A549 (cell line): ENCODE measurements around the gene MRPL4. TPM values are rescaled to one million over a fixed set of nuclear protein-coding genes. Genes with fewer than 3 reads are reported as not detected.

Source experiments
- polyA plus RNA-seq, 4 experiments: library from polyadenylated mRNA; depleted of rRNA in 3 of 4; stranded (reverse); fragments of >200 nt; fragmentation: RNase III in 1 of 4; extraction: RNeasy Plus Mini Kit Qiagen cat#74134 plus additional on column Dnase treatment in 1 of 4; gene quantifications; 2 replicates in 3 of 4; 3 replicates in 1 of 4; pipeline ENCODE4 v1.2.3, GENCODE V29; 2011 to 2017
- small RNA-seq, 6 experiments: library from RNA; depleted of rRNA; stranded (forward); fragments of <200 nt; gene quantifications; one replicate each; pipeline ENCODE3, GENCODE V24; 2012

The MRPL4 gene
- polyA plus RNA-seq, 2 of the 4 experiments (the other 2 are of a cell fraction) = 26.4 to 52.2 TPM

Small RNA genes within 50 kb of the gene (small RNA-seq; reads per million reads assigned to genes)
- 0 reads per million in 6 experiments for gene AC011511.1
- 0 reads per million in 6 experiments for gene MIR4322

Other genes starting within 250 kb of the MRPL4 start
- 0.11 and 0.12 TPM in 2 replicates for gene COL5A3, start 241.7 kb upstream of the MRPL4 start, polyA plus RNA-seq (2011; rRNA removed)
- 0.24 to 0.47 TPM (median 0.36 TPM) in 3 replicates for gene COL5A3, start 241.7 kb upstream of the MRPL4 start, polyA plus RNA-seq (2017; fragmentation: RNase III; extraction: RNeasy Plus Mini Kit Qiagen cat#74134 plus additional on column Dnase treatment)
- not detected in 2 replicates for gene RDH8, start 238.7 kb upstream of the MRPL4 start, polyA plus RNA-seq (2011; rRNA removed)
- gene RDH8, start 238.7 kb upstream of the MRPL4 start, polyA plus RNA-seq (2017; fragmentation: RNase III; extraction: RNeasy Plus Mini Kit Qiagen cat#74134 plus additional on column Dnase treatment) = 0.05 TPM in 1 of 3 replicates, not detected in the others
- gene SHFL, start 165.9 kb upstream of the MRPL4 start, polyA plus RNA-seq (2011; rRNA removed) = 9.1 and 10.1 TPM in 2 replicates
- gene SHFL, start 165.9 kb upstream of the MRPL4 start, polyA plus RNA-seq (2017; fragmentation: RNase III; extraction: RNeasy Plus Mini Kit Qiagen cat#74134 plus additional on column Dnase treatment) = 10.5 to 16.4 TPM (median 12.5 TPM) in 3 replicates
- gene ANGPTL6, start 149.5 kb upstream of the MRPL4 start, polyA plus RNA-seq (2011; rRNA removed) = 0.04 and 0.19 TPM in 2 replicates
- gene ANGPTL6, start 149.5 kb upstream of the MRPL4 start, polyA plus RNA-seq (2017; fragmentation: RNase III; extraction: RNeasy Plus Mini Kit Qiagen cat#74134 plus additional on column Dnase treatment) = 0.12 to 0.31 TPM (median 0.18 TPM) in 3 replicates
- gene PPAN, start 145.9 kb upstream of the MRPL4 start, polyA plus RNA-seq (2011; rRNA removed) = 26.6 and 30.8 TPM in 2 replicates
- gene PPAN, start 145.9 kb upstream of the MRPL4 start, polyA plus RNA-seq (2017; fragmentation: RNase III; extraction: RNeasy Plus Mini Kit Qiagen cat#74134 plus additional on column Dnase treatment) = 64.0 to 68.1 TPM (median 65.0 TPM) in 3 replicates
- 1.9 and 2.3 TPM in 2 replicates for gene P2RY11, start 140.5 kb upstream of the MRPL4 start, polyA plus RNA-seq (2011; rRNA removed)
- gene P2RY11, start 140.5 kb upstream of the MRPL4 start, polyA plus RNA-seq (2017; fragmentation: RNase III; extraction: RNeasy Plus Mini Kit Qiagen cat#74134 plus additional on column Dnase treatment) = 5.8 to 9.0 TPM (median 6.4 TPM) in 3 replicates
- 60.9 and 81.6 TPM in 2 replicates for gene EIF3G, start 132.3 kb upstream of the MRPL4 start, polyA plus RNA-seq (2011; rRNA removed)
- 147 to 160 TPM (median 151 TPM) in 3 replicates for gene EIF3G, start 132.3 kb upstream of the MRPL4 start, polyA plus RNA-seq (2017; fragmentation: RNase III; extraction: RNeasy Plus Mini Kit Qiagen cat#74134 plus additional on column Dnase treatment)
- 85.2 and 86.2 TPM in 2 replicates for gene DNMT1, start 57.3 kb upstream of the MRPL4 start, polyA plus RNA-seq (2011; rRNA removed)
- 85.2 to 90.5 TPM (median 86.3 TPM) in 3 replicates for gene DNMT1, start 57.3 kb upstream of the MRPL4 start, polyA plus RNA-seq (2017; fragmentation: RNase III; extraction: RNeasy Plus Mini Kit Qiagen cat#74134 plus additional on column Dnase treatment)
- 0.72 and 0.85 TPM in 2 replicates for gene S1PR2, start 20.9 kb upstream of the MRPL4 start, polyA plus RNA-seq (2011; rRNA removed)
- 0.87 to 0.96 TPM (median 0.93 TPM) in 3 replicates for gene S1PR2, start 20.9 kb upstream of the MRPL4 start, polyA plus RNA-seq (2017; fragmentation: RNase III; extraction: RNeasy Plus Mini Kit Qiagen cat#74134 plus additional on column Dnase treatment)
- 1.4 and 3.5 TPM in 2 replicates for gene ICAM1, start 18.9 kb downstream of the MRPL4 start, polyA plus RNA-seq (2011; rRNA removed)
- 1.2 to 2.6 TPM (median 1.5 TPM) in 3 replicates for gene ICAM1, start 18.9 kb downstream of the MRPL4 start, polyA plus RNA-seq (2017; fragmentation: RNase III; extraction: RNeasy Plus Mini Kit Qiagen cat#74134 plus additional on column Dnase treatment)
- gene ICAM4, start 34.7 kb downstream of the MRPL4 start, polyA plus RNA-seq (2011; rRNA removed) = not detected in 2 replicates
- not detected in 3 replicates for gene ICAM4, start 34.7 kb downstream of the MRPL4 start, polyA plus RNA-seq (2017; fragmentation: RNase III; extraction: RNeasy Plus Mini Kit Qiagen cat#74134 plus additional on column Dnase treatment)
- 0.35 and 0.58 TPM in 2 replicates for gene ICAM5, start 37.7 kb downstream of the MRPL4 start, polyA plus RNA-seq (2011; rRNA removed)
- 0.77 to 1.5 TPM (median 0.81 TPM) in 3 replicates for gene ICAM5, start 37.7 kb downstream of the MRPL4 start, polyA plus RNA-seq (2017; fragmentation: RNase III; extraction: RNeasy Plus Mini Kit Qiagen cat#74134 plus additional on column Dnase treatment)
- gene ZGLP1, start 57.6 kb downstream of the MRPL4 start, polyA plus RNA-seq (2011; rRNA removed) = 0.84 and 1.2 TPM in 2 replicates
- gene ZGLP1, start 57.6 kb downstream of the MRPL4 start, polyA plus RNA-seq (2017; fragmentation: RNase III; extraction: RNeasy Plus Mini Kit Qiagen cat#74134 plus additional on column Dnase treatment) = 1.7 to 2.1 TPM (median 1.9 TPM) in 3 replicates
- 9.9 and 13.1 TPM in 2 replicates for gene FDX2, start 63.8 kb downstream of the MRPL4 start, polyA plus RNA-seq (2011; rRNA removed)
- 22.2 to 25.8 TPM (median 23.5 TPM) in 3 replicates for gene FDX2, start 63.8 kb downstream of the MRPL4 start, polyA plus RNA-seq (2017; fragmentation: RNase III; extraction: RNeasy Plus Mini Kit Qiagen cat#74134 plus additional on column Dnase treatment)
- 1.8 and 3.0 TPM in 2 replicates for gene RAVER1, start 81.3 kb downstream of the MRPL4 start, polyA plus RNA-seq (2011; rRNA removed)
- 20.4 to 22.1 TPM (median 21.4 TPM) in 3 replicates for gene RAVER1, start 81.3 kb downstream of the MRPL4 start, polyA plus RNA-seq (2017; fragmentation: RNase III; extraction: RNeasy Plus Mini Kit Qiagen cat#74134 plus additional on column Dnase treatment)
- 4.7 and 5.3 TPM in 2 replicates for gene ICAM3, start 87.4 kb downstream of the MRPL4 start, polyA plus RNA-seq (2011; rRNA removed)
- gene ICAM3, start 87.4 kb downstream of the MRPL4 start, polyA plus RNA-seq (2017; fragmentation: RNase III; extraction: RNeasy Plus Mini Kit Qiagen cat#74134 plus additional on column Dnase treatment) = 6.2 to 7.3 TPM (median 6.6 TPM) in 3 replicates
- gene TYK2, start 128.4 kb downstream of the MRPL4 start, polyA plus RNA-seq (2011; rRNA removed) = 17.0 and 41.4 TPM in 2 replicates
- gene TYK2, start 128.4 kb downstream of the MRPL4 start, polyA plus RNA-seq (2017; fragmentation: RNase III; extraction: RNeasy Plus Mini Kit Qiagen cat#74134 plus additional on column Dnase treatment) = 51.9 to 65.6 TPM (median 57.1 TPM) in 3 replicates
- gene CDC37, start 151.3 kb downstream of the MRPL4 start, polyA plus RNA-seq (2011; rRNA removed) = 125 and 152 TPM in 2 replicates
- 214 to 236 TPM (median 220 TPM) in 3 replicates for gene CDC37, start 151.3 kb downstream of the MRPL4 start, polyA plus RNA-seq (2017; fragmentation: RNase III; extraction: RNeasy Plus Mini Kit Qiagen cat#74134 plus additional on column Dnase treatment)
- gene PDE4A, start 168.3 kb downstream of the MRPL4 start, polyA plus RNA-seq (2011; rRNA removed) = 1.2 and 2.2 TPM in 2 replicates
- gene PDE4A, start 168.3 kb downstream of the MRPL4 start, polyA plus RNA-seq (2017; fragmentation: RNase III; extraction: RNeasy Plus Mini Kit Qiagen cat#74134 plus additional on column Dnase treatment) = 3.7 to 3.9 TPM (median 3.9 TPM) in 3 replicates